Breast epithelium (tissue), 4 donors: ENCODE measurements around the gene RAB8A. TPM values are rescaled to one million over a fixed set of nuclear protein-coding genes. Genes with fewer than 3 reads are reported as not detected.
"Not testable (repeated sequence)": the region's sequence is repeated elsewhere in the genome, so short reads cannot be mapped to it uniquely, and the experiment has no call there.

Experiments used
- DNase-seq, 2 donors: peaks; one replicate each; pipeline ENCODE4 v3.0.0-alpha.2; 2019; ENCODE audit warnings: low spot score in 2 of 2
- H3K27ac ChIP-seq, 2 donors: fragments of 200-600 bp; sonication (generic) in 1 of 2; one replicate each; pipeline ENCODE4 v1.5.1; 2016 to 2019; ENCODE audit warnings: mild to moderate bottlenecking in 1 of 2
- H3K27me3 ChIP-seq, 2 donors: fragments of 200-600 bp; sonication (generic) in 1 of 2; one replicate each; pipeline versions ENCODE4 v1.5.1 to v1.6.0; 2017 to 2019; ENCODE audit warnings: control low read depth in 1 of 2, mild to moderate bottlenecking in 1 of 2
- H3K36me3 ChIP-seq: fragments of 200-600 bp; one replicate; pipeline ENCODE4 v1.5.1; 2019
- H3K4me1 ChIP-seq, 2 donors: fragments of 200-600 bp; sonication (generic); one replicate each; pipeline ENCODE4 v1.5.1; 2016 to 2019; ENCODE audit warnings: control low read depth in 1 of 2
- H3K4me3 ChIP-seq, 3 donors: fragments of 200-600 bp; sonication (generic); 1 replicate in 2 of 3; 2 replicates in 1 of 3; pipeline ENCODE4 v1.5.1; 2016 to 2019; ENCODE audit warnings: mild to moderate bottlenecking in 3 of 3, moderate library complexity in 2 of 3
- H3K9me3 ChIP-seq, 2 donors: fragments of 200-600 bp; sonication (generic) in 1 of 2; one replicate each; pipeline ENCODE4 v1.5.1; 2016 to 2019; ENCODE audit warnings: control low read depth in 1 of 2
- CTCF ChIP-seq, 3 donors: fragments of 450-650 bp; IDR thresholded peaks; one replicate each; pipeline ENCODE4 v1.5.1; 2016 to 2017; ENCODE audit warnings: antibody characterized with exemption in 3 of 3, mild to moderate bottlenecking in 3 of 3, moderate library complexity in 3 of 3
- POLR2A ChIP-seq: fragments of 450-650 bp; IDR thresholded peaks from one replicate; pipeline ENCODE4 v1.6.1; 2016; ENCODE audit warnings: antibody characterized with exemption, mild to moderate bottlenecking, moderate library complexity
- POLR2AphosphoS5 ChIP-seq, 3 donors: sonication (generic); formaldehyde crosslinking; IDR thresholded peaks; one replicate each; pipeline ENCODE4 v1.6.1; 2017; ENCODE audit warnings: antibody characterized with exemption in 3 of 3
- intact Hi-C: fragments of 100-400 bp; cut with DNase I; formaldehyde crosslinking; loops from one replicate; pipeline ENCODE4 v1.15.1; 2023; ENCODE audit warnings: low total_unique reads
- total RNA-seq, 3 donors: library from RNA; depleted of rRNA; stranded (reverse); fragments of >200 nt; gene quantifications; one replicate each; pipeline ENCODE4 v1.1.0, GENCODE V29; 2016

The RAB8A gene
- total RNA-seq, 3 donors from 2014 or later: 34.7 to 40.6 (median 38.8) TPM

GRCh38 chr19:16175954-16176353 is 64.3 kb downstream of the RAB8A start:
- Histone ChIP-seq H3K36me3 (no peaks in the 10 kb centered on the region), H3K4me3 (no peak overlapping the region), H3K27me3 (no peaks in the 10 kb centered on the region), H3K9me3 (no peaks in the 10 kb centered on the region), H3K27ac (no peak overlapping the region), H3K4me1 (peaks cover 0 to 4% of the 10 kb centered on the region in 2 donors)
- DNase-seq: no peak
- intact Hi-C loops: no loop called here
- TF ChIP-seq POLR2A (no peak), POLR2AphosphoS5 (IDR thresholded peaks at IDR 0.05) (no peak), CTCF (IDR thresholded peaks at IDR 0.05) (no peak)

GRCh38 chr19:16178866-16179265 is 67.2 kb downstream of the RAB8A start:
- DNase-seq, H3K27me3 ChIP-seq, H3K4me3 ChIP-seq, H3K9me3 ChIP-seq, intact Hi-C loops, H3K36me3 ChIP-seq, H3K4me1 ChIP-seq, H3K27ac ChIP-seq: not testable (repeated sequence)

- Histone ChIP-seq H3K27ac (no peak overlapping the region), H3K9me3 (no peaks in the 10 kb centered on the region), H3K36me3 (no peaks in the 10 kb centered on the region), H3K4me3 (no peak overlapping the region), H3K4me1 (no peaks in the 10 kb centered on the region), H3K27me3 (no peaks in the 10 kb centered on the region)
- intact Hi-C loops: no loop called here
- TF ChIP-seq POLR2A (no peak), POLR2AphosphoS5 (IDR thresholded peaks at IDR 0.05) (no peak), CTCF (IDR thresholded peaks at IDR 0.05) (no peak)
- DNase-seq: no peak
Measured at GRCh38 chr19:16180611-16181010, 68.9 kb downstream of the RAB8A start.

Other genes starting within 250 kb of the RAB8A start
- gene CYP4F2, start 213.8 kb upstream of the RAB8A start, total RNA-seq: under 1 TPM in 1 of 3 donors, not detected in 2; under 0.01 TPM
- 1 to 10 TPM in 2 of 3 donors, under 1 TPM in 1; 0.16 to 8.8 (median 3.1) TPM for gene CYP4F11, start 177.4 kb upstream of the RAB8A start, total RNA-seq
- not detected for gene OR10H4, start 162.9 kb upstream of the RAB8A start, total RNA-seq
- 100 to 1,000 TPM; 257 to 652 (median 430) TPM for gene TPM4, start 35.4 kb upstream of the RAB8A start, total RNA-seq
- gene HSH2D, start 31.8 kb downstream of the RAB8A start, total RNA-seq: 1 to 10 TPM in 2 of 3 donors, under 1 TPM in 1; 0.16 to 5.7 (median 5.6) TPM
- gene CIB3, start 61.6 kb downstream of the RAB8A start, total RNA-seq: under 1 TPM in 1 of 3 donors, not detected in 2; 0.59 TPM
- gene FAM32A, start 73.5 kb downstream of the RAB8A start, total RNA-seq: 100 to 1,000 TPM in 1 of 3 donors, 10 to 100 TPM in 2; 80.0 to 112 (median 86.3) TPM
- gene AP1M1, start 86.0 kb downstream of the RAB8A start, total RNA-seq: 100 to 1,000 TPM in 1 of 3 donors, 10 to 100 TPM in 2; 43.3 to 123 (median 75.7) TPM
- 10 to 100 TPM; 12.0 to 23.3 (median 21.8) TPM for gene KLF2, start 212.9 kb downstream of the RAB8A start, total RNA-seq